GM19395 (cell line): ENCODE measurements around the gene PRRT4.

Experiments used
- ATAC-seq: cut with Tn5 transposase; IDR thresholded peaks from one replicate; pipeline ENCODE4 v1.9.1; 2021; ENCODE audit warnings: mild to moderate bottlenecking, moderate library complexity; ENCODE audit not compliant: unreplicated experiment

The PRRT4 gene

GRCh38 chr7:128395748-128396147, 34.3 kb upstream of the PRRT4 start:
- no peak for ATAC-seq

GRCh38 chr7:128394904-128395496, 33.5 kb upstream of the PRRT4 start:
- no peak for ATAC-seq

GRCh38 chr7:128393526-128394330, 32.2 kb upstream of the PRRT4 start:
- ATAC-seq = no peak

- no peak for ATAC-seq
Measured at GRCh38 chr7:128392446-128393327, 31.2 kb upstream of the PRRT4 start.

DNA sequence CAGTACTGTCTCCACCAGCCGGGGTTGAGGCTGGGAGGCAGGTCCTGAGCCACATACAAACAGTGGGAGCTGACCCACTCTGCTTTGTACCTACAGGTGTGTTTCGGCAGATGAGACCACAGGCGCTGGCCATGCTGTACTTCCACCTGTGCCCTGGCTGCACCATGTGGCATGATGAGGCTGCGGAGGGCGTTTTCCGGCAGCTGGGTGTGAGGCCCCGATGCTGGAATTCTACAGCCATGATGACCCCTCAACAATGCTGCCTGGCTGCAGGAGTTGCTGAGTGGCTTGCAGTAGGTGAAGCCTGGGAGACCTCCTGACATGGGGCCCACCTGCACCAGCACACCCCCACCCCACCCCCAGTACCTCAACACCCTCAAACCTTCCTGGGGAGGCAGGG, 30.3 kb upstream of the PRRT4 start:
- no peak for ATAC-seq

DNA sequence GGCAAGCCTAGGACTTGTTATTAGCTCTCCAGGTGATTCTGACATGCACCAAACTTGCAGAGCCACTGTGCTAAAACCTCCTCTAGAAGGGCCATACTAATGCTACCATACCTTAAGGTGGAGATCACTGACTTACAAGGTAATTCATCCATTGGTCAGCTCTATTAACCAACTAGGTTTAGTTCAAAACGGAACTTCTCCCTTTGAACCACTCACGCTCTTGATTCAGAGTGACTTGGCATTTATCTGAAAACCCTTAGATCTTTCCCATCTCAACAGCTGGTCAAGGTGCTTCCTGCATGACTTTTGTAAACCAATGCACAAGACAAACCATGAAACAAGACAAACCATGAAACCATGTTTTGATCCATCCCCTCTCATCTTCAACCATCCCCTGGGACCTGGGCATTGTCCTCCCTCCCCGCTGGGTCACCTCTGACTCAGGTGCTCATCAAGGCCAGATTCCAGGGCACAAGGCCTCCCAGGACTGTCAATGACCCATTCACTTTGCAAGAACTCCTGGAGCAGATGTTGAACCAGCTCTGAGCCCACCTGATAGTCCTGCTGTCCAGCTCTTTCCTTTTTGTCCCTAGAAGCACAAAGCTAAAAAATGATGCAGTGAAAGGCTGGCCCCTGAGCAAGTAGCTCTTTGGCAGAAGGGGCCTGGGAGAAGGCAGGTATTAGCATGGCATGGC, 29.5 kb upstream of the PRRT4 start:
- no peak for ATAC-seq

GRCh38 chr7:128389618-128390329, 28.3 kb upstream of the PRRT4 start:
- no peak for ATAC-seq

DNA sequence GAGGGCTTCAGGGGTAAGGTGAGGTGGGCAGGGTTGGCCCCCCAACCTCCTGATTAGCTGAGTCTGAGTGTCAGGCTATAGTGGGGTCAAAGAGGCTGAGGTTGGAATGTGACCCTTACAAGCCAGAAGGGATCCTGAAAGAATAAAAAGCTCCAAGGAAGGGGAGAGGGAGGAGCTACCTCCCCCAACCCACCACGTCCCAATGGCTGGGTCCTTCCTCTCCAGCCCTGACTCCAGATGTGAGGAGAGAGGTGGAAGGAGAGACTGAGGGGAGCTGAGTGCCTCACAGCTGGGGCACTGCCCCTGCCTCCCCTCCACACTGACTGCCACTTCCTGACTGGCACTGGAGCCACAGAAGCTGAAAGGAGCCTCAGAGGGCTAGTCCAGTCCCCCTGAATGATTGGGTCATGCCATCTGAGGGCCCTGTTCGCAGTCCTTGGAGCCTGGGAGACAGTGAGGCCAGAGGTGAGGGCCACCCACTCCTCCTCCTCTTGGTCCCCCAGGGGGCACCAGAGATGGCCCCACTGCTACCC, 27.7 kb upstream of the PRRT4 start:
- ATAC-seq = no peak

- ATAC-seq = no peak
Measured at GRCh38 chr7:128388145-128388485, 26.6 kb upstream of the PRRT4 start.

DNA sequence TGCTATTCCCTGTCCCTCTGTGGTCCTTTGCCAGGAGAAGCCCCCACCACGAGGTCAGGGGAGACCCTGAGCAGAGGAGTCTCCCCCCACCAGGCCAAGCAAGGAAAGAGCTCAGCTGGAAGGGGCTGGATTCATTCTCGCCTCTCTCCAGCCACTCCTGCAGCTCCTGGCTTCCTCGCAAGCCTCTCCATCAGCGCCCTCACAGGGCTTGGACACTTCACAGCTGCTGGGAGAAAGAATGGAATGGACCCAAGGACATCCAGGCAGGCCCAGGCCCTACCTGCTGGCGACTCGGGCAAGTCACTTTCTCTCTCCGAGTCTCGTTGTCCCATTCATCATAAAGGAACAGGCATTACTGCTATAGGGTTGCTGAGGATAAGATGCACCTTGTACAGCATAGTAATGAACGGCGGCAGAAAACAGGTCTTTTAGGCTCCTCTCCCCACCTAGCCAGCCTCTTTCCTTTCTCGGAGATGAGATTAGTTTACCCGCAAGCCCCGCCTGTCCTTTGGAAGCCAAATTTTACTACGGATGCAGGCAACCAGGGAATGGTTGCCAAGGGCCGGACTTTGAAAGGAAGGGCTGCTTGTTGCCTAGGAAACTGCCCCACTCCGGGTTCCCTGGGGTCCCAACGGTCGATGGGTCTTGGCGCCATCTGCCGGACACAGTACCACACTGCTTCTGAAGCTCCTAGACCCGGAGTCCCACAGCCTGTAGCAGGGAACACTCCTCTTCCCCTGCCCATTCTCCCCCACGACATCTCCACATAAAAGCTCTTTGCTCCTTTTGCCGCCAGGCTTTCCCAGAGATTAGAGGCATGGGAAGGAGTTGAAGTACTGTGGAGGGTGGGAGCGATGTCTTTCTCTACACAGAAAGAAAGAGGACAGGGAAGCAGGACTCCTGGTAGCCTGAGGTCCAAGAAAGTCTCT, 26.0 kb upstream of the PRRT4 start:
- peak; percentile 88 for ATAC-seq

GRCh38 chr7:128385988-128386925, 24.8 kb upstream of the PRRT4 start:
- no peak for ATAC-seq

DNA sequence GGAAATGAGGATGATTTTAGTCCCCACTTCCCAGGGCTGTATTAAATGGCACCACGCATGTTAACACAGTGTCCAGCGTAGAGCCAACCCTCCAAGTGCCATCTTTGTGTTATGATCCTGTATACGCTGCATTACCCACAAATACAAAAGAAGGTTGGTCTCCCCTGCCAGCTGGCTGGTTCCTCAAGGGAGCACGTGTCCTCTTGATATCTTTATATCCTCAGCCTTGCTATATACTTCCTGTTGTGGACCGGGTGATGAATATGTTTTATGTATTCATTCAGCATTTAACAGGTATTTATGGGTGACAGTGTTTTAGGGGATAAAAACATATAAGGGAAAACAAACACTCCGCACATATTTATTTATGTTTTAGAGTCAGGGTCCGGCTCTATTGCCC, 23.2 kb upstream of the PRRT4 start:
- no peak for ATAC-seq

GRCh38 chr7:128383776-128384175, 22.3 kb upstream of the PRRT4 start:
- no peak for ATAC-seq

- no peak for ATAC-seq
Measured at GRCh38 chr7:128381161-128381821, 19.8 kb upstream of the PRRT4 start.

DNA sequence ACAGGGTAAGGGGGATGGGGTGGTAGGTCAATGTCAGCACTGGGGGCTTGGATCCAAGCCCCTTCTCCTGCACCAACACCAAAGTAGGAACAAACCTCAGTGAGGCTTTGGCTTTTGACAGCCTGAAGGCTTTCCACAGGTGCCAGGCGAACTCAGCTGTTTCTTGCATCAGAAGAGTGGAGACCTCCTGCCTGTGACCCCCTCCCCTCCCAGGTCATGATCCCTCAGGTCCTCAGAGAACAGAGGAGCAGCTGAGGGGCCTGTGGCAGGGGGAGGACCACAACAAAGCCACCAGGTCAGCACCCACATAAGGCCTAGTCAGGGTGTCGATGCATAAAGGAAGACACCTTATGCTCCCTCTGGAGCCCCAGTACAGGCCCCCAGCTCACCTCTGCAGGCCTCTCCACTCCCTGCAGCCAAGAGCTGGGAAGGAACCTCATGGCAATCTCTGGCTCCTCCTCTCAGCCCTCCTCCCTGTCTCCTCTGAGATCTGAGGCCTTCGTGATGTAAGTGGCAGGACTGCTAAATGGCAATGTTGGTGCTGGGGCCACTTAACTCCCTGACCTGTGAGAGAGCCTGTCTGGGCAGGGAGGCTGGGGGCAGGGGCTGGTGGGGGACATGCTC, 19.1 kb upstream of the PRRT4 start:
- no peak for ATAC-seq

GRCh38 chr7:128379900-128380479, 18.5 kb upstream of the PRRT4 start:
- no peak for ATAC-seq

- no peak for ATAC-seq
Measured at GRCh38 chr7:128378637-128379036, 17.1 kb upstream of the PRRT4 start.
